ENCODE results near the gene INPP5B.
"Not testable (repeated sequence)": the region's sequence is repeated elsewhere in the genome, so short reads cannot be mapped to it uniquely, and the experiment has no call there.

Gene INPP5B

DNA sequence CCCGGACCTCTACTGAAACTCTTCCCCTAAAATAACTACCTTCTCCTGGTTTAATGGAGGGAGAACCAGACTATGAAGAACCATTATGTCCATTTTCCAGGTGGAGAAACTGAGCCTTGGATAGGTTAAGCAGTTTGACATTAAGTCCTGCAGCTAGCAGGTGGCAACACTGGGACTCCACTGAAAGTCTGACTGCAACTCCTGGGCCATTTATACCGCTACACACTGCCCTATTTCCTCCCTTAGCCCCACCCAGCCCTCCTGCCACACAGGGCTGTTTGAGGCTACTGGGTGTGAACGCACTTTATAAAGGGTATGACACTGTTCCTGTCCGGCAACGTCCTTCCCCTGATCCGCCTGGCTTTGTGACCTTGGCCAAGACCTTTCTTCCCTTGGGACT is 511 bp upstream of the INPP5B start:
- no peak for DNase-seq

DNA sequence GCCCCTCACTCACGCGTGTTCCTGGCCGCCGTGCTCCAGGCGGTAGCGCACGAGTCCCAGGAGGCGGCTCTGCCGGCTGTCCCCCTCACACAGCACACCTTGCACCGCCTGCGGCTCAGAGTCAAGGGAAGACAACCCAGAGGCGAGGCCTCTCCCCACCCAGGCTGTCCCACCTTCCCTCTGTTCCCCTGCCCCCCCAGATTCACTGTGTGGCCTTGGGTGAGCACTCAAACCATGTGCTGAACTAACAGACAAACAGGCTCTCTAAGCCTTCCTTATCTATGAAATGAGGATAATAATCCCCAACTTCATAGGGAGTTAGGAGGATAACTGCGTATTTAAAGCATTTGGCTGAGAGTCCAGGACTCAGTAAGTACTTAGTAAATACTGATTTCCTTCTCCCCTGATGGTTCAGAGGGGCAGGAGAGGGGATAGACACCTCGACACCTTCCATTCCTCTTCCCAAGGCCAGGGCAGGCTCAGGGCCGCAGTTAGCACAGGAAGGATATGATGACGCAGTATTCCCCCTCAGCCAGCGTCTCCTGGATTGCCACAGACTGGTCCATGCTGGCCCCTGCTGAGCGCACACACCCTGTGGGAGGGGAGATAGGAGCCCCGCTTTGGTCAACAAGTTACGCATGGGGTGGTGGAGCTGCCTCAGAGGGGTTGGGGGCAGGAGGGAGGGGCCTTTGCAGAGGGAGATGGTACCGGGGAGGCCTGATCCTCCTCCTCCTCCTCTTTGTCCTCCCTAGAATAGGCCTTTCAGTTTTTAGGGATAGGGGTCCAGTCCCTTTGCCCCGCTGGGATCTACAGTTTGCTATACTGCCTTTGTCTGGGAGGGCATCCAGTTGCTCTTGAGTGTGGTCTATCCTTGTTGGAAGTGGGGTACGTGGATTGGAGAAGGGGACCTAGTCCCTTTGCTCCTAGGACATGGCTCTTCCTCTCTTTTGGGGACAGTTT is 830 bp downstream of the INPP5B start:
- DNase-seq = no peak

DNA sequence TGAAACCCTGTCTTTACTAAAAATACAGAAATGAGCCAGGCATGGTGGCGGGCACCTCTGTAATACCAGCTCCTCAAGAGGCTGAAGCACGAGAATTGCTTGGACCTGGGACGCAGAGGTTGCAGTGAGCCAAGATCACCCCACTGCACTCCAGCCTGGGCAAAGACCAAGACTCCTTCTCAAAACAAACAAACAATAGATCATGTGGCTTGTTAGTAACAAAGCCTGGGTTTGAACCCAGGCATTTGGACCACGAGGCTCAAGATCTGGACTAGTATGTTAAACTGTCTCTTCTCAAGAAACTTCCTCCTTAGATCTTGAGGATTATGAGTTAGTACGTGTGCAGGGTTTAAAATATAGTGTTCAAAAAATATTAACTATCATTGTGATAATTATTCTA is 1.6 kb downstream of the INPP5B start:
- DNase-seq = no peak

DNA sequence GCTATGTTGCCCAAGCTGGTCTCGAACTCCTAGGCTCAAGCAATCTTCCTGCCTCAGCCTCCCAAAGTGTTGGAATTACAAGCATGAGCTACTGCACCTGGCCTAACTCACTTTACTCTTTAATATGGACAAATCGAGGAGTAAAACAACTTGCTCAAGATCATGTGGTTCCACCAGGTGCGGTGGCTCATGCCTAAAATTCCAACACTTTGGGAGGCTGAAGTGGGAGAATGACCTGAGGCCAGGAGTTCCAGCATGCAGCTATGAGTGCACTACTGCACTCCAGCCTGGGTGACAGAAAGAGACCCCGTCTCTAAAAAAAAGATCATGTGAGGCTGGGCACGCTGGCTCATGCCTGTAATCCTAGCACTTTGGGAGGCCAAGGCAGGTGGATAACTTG is 2.0 kb downstream of the INPP5B start:
- DNase-seq = no peak

DNA sequence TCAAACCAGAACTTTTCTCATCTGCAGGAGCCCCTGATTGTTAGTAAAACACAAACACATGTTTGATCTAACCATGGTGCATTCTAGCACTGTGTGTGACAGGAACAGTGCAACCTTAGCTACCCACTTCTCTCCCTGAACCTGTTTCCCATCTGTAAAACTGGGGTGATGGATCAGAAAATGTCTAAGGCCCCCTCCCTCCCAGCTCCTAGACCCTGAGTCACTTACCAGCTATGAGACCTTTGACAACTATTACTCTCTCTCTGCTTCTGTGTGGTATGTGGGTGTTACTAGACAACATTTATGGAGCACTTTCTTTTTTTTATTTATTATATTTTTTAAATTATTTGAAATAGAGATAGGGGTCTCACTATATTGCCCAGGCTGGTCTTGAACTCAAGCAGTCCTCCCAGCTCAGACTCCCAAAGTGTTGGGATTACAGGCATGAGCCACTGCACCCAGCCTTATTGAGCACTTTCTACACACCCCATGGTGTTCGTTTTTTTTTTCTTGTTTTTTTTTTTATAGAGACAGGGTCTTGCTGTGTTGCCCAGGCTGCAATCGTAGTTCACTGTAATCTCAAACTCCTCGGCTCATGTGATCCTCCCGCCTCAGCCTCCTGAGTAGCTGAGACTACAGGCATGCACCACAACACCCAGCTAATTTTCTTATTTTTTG is 2.6 kb downstream of the INPP5B start:
- DNase-seq = no peak

DNA sequence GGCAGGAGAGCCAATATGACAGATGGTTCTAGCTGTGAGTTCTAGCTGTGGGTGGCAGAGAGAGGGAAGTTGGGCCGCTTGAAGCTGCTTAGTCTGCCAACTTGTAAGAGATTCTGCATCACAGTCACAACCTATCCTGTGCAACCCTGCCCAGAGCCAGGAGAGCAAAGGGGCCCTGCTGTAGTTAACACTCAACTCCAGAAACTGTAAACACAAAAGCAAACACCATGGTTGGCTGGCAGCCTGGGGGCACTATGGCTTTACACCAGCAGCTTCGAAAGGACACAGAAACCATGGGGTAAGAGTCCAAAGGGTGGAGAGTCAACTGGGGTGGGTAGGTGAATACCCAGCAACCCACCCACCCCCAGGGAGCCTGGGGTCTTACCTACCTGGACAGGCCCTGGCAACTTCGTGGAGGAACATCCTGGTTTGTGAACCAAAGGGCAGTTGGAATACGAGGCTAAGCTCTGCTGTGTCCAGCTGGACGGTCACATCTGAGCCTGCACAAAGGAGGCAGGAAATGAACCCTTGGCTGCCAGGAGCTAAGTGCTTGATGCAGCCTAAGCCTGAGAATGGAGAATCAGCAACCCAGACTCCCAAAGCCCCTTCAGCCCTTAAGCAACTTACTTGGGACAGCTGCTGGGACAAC is 6.4 kb downstream of the INPP5B start:
- no peak for DNase-seq

DNA sequence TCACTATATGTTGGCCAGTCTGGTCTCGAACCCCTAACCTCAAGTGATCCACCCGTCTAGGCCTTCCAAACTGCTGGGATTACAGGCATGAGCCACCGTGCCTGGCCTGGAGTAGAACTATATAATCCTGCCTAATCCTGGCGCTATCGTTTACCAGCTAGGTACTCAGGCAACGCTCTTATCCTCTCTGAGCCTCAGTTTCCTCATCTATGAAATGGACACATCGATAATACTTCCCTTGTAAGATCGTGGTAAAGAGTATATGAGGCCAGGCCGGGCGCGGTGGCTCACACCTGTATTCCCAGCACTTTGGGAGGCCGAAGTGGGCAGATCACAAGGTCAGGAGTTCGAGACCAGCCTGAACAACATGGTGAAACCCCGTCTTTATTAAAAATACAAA is 10.1 kb downstream of the INPP5B start:
- DNase-seq = not testable (repeated sequence)

DNA sequence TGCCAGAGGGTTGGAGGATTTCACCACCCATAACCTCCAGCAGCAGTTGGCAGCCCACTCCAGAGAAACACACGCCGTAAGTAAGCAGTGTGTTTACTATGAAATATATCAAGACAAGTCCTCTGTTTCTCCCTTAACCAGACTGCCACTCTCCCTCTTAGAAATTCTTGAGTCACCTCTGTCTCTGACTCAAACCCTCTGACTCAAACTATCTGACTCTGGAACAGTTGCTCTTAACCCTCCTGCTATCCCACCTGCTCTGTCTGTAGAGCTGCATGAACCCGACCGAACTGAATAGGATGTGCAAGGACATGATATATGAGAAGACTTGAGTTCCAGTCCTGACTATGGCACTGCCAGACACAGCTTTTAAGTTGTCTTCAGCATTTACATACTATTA is 14.1 kb downstream of the INPP5B start:
- DNase-seq = no peak

DNA sequence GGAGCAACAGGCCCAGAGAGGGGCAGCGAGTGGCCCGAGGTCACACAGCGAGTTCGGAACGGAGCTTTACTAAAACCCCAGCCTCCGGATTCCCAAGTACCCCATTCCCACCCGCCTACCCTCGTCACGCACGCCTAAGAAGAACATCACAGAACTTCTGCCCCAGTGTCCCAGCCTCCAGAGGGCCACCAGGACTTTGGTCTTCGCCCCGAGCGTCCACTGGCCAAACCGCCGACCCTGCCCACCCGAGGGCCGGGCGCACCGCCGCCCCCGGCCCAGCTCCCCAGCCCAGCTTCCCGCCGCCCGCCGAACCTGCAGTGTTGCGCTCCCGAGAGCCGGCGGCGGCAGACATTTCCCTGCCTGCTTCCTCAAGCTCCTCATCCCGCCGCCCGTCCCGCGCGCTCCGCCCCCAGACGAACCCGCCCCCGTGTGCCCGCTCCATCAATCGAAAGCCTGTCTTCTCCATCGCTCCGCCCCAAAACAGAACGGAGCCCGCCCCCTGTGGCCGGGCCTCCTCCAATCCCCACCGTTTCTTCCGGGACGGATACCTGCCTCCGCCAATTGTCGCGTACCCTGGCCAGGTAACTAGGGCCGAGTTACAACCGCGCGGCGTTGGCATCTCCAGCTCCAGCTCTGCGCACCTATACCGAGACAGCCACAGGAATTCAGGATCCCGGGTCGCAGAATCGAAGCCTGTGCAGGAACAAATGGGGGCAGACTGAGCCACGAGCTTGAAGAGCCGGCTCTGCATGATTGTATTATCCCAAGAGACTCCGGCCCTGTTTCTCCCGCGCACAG is 15.3 kb downstream of the INPP5B start:
- DNase-seq = peak; percentile 99

DNA sequence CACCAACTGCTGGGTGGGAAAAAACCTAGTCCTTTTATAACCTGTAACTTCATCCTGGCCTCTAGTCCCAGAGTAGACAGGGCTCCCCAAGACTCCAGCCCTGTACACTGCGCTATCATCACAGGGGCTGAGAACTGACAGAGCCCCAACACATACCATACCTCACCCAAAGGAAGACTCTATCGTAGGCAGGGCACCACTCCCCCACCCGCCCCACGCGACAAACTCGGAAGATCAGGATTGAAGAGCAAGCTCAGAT is 15.8 kb downstream of the INPP5B start:
- peak; percentile 42 for DNase-seq

DNA sequence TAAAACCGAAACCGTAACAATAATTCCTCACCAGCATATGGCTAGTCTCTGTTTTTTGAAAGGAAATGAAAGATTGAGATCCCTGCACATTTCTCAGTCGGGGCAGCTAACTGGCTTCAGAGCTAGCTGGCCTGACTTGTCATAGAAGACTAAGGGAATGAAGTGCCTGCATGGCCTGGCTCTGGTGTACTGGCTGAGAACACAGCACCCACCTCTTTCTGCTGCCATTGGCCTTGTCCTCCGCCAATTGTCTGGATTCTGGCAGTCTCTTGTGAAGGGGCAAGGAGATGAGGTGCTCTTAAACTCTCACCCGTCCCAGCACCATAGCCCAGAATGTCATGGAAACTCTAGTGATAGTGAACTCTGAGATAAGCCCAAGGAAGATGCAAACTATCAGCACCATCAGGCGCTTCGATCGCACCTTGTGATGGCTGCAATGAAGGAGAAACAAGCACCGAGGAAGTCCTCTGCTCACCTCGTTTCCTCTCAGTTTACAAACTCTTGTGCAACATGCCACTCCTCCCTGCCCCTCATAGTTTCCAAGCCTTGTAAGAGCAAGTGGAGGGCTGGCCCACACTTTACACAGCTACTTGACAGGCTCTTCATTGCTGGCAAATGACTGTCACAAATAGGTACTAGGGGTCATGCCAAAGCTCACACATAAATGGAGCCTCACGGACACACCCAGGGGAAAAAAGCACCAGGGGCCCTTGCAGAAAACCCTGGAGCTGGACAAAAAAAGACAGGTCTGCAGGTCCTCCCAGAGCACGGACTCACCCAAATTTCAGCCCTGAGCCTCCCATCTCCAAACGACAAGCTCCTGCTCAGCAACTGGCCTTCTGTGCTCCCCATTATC is 16.4 kb downstream of the INPP5B start:
- peak; percentile 23 for DNase-seq

DNA sequence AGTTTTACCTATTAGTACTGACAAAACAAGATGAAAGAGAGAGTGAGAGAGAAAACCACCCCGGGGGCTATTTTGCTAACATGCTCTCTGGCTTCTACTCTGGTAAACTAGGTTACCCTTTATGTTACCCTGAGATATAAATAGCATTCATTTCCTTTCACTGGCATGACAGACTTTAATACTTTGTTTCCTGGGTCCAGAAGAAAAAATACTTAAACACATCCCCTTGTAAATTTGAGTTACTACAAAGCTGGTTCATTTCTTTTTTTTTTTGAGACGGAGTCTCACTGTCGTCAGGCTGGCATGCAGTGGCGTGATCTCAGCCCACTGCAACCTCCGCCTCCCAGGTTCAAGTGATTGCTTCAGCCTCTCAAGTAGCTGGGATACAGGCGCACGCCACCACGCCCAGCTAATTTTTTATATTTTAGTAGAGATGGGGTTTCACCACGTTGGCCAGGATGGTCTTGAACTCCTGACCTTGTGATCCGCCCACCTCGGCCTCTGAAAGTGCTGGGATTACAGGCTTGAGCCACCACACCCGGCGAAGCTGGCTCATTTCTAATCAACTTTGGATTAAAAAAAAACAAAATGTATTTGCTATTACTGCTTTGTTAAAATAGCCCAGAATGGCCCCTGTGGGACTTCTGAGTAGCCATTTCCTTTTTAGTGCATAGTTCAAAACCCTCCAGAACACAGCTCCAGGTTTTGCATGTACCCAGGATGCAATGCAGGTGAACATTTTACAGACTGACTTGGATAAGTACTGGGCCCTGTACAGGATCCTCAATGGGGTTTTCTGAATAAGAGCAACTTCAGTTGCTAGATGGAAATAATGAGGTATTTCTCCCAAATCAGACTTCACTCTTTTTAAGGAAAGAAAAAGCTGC is 20.6 kb downstream of the INPP5B start:
- no peak for DNase-seq

DNA sequence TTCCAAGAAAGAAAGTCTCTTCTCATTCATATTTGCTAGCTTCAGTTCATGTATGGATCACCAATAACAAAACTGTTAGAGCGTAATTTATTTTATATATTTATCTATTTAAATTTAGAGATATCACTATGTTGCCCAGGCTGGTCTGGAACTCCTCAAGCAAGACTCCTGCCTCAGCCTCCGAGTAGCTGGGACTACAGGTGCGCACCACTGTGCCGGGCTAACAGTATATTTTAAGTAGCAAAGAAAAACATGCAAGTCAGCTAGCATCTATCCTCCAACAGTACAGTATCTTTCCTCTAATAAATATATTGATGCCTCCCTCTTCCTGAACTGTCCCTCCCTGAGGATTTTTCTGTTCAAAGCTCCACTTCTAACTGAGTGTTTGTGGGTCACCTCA is 21.5 kb downstream of the INPP5B start:
- no peak for DNase-seq

DNA sequence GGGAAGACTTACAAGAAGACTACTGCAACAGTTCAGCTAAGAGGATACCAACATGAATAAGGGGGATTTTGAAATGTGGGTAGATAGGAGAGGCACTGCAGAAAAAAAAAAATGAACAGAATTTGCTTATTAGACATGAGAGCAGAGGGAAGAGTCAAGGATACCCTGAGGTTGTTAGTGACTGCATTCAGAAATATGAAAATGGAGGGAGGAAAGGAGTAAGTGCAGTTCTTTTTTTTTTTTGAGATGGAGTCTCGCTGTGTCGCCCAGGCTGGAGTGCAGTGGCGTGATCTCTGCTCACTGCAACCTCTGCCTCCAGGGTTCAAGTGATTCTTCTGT is 23.3 kb downstream of the INPP5B start:
- no peak for DNase-seq

DNA sequence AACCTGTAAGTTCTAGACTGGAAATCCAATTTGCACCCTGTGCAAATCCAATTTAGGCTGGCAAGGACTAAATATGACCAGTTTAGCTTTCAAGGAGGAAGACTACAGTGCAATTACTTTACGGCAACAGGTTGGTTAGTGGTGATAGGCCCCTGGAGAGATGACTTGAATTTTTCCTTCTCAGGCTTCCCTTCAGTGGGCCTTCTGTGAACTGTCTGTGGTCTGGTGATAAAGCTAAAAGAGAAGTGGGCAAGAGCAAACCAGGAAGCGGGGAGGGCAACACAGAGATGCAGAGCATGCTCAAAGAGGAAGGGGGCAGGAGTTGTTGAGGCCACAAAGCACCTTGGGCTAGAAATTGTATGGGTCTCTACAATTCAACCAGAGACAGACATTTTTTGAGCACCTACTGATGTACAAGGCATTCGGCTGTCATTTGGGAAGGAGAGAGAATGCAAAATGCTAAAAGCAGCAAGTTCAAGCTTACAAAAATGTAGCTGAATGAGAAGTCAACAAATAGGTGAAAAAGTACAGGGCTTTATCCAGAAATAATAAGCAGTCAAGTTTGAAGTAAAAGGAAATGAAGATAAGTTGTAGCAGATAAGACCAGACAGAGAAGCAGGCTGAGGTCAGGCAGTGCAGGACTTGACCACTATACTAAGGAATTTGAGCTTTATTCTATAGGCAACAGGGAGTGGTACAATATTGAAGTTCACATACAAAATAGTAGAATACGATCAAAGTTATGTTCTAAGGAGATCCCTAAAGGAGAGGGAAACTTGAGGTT is 23.9 kb downstream of the INPP5B start:
- no peak for DNase-seq

DNA sequence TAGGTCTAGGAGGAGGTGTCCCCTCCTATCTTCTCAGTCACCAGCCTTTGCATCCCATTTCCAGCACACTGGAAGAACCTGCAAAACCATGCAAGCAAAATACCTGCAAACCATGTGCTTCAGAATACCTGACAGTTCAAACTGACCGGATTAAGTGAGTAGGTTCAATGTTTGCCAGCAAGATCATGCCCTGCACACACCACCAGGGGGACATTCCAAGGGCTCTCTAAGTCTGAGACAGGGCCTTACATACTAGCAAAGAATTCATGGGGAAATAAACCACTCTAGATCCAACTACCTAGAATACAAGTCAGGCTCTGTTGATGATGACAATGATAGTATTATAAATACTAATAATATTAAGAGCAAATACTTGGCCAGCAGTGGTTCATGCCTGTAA is 27.6 kb downstream of the INPP5B start:
- no peak for DNase-seq

DNA sequence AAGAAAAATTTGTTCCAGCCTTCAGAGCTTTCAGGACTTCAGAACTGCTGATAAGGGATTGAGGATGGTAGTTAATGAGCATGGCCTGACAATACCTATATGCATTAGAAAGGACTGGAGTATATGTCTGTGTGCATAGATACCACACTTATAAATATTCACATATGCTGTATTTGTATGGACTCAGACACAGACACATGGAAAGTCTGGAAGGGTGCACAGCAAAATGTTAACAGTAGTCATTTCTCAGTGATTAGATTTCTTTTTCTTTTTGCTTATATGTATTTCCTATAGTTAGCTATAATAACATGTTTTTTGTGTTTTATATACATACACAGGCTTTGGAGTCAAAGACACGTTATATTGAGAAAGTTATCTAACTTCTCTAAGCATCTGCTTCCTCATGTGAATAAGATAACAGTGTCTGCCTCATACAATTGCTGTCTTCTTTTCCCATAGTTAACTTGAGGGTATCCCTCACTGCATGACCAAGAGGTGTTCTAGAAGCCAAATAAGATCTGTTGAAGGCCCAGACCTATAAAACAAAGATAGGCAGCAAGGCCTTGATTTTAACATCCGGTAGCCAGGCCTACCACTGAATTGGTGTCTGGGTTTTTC is 31.3 kb downstream of the INPP5B start:
- no peak for DNase-seq

DNA sequence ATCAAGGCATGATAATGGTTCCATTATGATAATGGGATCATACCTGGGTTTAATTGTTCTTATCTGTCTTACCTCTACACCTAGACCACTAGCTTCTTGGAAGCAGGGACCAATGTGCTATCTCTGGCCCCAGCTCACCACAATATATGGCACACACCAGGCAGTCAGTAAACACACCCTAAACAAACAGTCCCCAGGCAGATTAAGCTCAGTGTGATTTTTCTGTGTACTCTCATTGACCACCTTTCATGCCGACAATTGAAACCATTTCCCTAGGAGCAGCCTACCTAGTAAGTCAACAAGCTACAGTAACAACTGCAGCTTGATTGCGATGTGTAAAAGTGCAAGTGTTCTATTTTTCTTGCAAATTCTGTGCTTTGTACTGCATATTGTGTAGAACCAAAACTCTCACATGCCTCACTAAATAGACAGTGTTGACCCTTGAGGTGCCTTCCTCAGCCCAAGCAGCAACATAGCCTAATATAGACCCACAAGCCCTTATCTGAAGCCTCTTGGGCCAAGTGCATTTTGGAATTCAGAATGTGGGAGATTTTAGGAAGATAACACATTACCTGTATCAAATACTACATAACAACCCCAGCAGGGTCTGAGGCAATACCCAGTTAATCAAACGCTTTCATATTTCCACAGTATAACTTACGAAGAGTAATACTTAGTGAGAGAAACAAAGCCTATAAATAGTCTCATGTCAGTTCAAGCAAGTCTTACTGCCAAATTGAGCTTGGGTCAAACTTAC is 32.0 kb downstream of the INPP5B start:
- DNase-seq = no peak

DNA sequence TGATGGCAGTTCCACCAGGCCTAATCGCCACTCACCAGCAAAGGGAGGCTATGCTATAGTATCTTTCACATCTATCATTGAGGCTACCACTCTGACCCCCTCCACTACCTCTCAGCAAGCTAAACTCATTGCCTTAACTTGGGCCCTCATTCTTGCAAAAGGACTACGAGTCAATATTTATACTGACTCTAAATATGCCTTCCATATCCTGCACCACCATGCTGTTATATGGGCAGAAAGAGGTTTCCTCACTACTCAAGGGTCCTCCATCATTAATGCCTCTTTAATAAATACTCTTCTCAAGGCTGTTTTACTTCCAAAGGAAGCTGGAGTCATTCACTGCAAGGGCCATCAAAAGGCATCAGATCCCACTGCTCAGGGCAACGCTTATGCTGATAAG is 35.4 kb downstream of the INPP5B start:
- DNase-seq = not testable (repeated sequence)

Measured in CD4-positive, alpha-beta T cell treated with Interleukin-17A for 4 hours (primary cell).